ENCODE measurements around the gene ANP32D.

GRCh38 chr12:48473061-48473460, 702 bp downstream of the ANP32D start:
- TF ChIP-seq CTCF (IDR thresholded peaks at IDR 0.05; ENCODE audit: low read depth, low read length) (no peak), POLR2A (IDR thresholded peaks at IDR 0.05; ENCODE audit: extremely low read depth, insufficient read length) (no peak), MAX (IDR thresholded peaks at IDR 0.05; ENCODE audit: low read depth, low read length) (no peak)
